GM19324 (cell line): ENCODE data around the gene CTSW.
A peak's percentile ranks its signal among the peaks of the same experiment; 100 is the strongest.
"Not testable (repeated sequence)": the region's sequence is repeated elsewhere in the genome, so short reads cannot be mapped to it uniquely, and the experiment has no call there.

ENCODE experiments used
- ATAC-seq: cut with Tn5 transposase; IDR thresholded peaks from one replicate; pipeline ENCODE4 v1.9.1; 2021; ENCODE audit warnings: mild to moderate bottlenecking, moderate library complexity; ENCODE audit not compliant: unreplicated experiment, low FRiP score

Gene CTSW

DNA sequence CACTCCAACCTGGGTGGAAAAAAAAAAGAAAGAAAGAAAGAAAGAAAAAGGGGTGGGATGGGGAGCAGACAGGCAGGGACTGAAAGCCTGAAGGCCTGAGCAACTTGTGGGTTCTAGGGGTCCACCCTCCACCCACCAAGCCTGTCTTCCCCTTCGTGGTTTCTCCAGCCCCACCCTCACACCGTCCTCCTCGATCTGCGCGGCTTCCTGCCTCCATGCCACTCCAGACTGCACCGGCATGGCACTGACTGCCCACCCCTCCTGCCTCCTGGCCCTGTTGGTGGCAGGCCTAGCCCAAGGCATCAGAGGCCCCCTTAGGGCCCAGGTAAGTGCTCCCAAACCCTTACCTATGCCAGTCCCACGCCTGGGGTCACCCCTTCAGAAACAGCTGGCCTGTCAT is at the start of gene CTSW:
Gene CTSW (plus strand): TSS at position 221 of the 400 bp plus-strand sequence. CDS start 18 bp downstream, at position 239.
- ATAC-seq, result no peak

GRCh38 chr11:65832231-65832630 is 47.4 kb upstream of the CTSW start:
- ATAC-seq, result not testable (repeated sequence)

DNA sequence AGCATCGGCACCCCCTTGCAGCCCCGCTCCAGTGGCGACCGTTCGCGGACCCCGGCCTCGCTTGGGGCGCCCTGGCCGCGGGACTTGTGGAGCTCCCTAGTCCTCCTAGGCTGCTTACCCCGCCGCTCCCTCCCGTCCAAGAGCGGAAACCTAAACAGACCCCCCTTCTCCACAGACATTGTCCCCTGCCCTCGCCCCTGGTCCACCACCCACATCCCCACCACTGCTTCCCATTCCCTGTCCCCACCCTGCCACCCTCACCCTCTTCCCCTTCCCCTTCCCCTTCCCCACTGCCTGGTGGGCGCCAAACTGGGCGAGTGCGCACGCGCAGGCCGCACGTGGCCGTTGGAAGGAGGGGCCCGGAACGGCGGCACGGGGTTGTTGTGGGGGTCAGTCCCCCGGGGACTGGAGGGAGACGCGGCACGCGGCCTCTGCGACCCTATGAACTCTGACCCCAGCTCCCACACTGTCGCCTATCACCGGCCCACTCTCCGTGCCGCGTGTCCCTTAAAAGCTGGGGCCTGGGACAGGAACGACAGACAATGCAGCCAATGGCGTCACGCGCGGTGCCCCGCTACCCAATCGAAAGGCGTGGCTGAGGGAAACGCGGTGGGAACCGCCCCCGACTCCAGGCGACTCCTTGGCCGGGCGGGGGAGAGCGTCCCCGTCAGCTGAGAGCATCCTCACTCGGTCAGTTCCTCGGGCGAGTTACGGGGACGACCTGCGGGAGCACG is 46.2 kb upstream of the CTSW start, which contains the start of gene SNX32:
Gene SNX32 (plus strand): TSS at position 667 of the 734 bp plus-strand sequence. CDS start 103 bp downstream, outside the sequence.
- peak; percentile 84 for ATAC-seq

DNA sequence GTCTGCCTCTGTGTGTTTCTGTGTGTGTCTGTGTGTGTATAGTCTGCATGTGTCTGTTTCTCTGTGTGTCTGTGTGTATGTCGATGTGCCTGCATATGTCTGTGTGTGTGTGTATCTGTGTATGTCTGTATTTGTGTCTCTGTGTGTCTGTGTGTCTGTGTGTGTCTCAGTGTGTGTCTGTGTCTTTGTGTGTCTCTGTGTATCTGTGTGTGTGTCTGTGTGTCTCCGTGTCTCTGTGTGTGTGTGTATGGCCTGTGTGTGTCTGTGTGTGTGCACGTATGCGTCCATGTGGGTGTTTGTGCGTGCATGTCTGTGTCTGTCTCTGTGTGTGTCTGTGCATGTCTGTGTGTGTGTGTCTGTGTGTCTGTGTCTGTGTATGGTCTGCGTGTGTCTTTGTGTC is 45.4 kb upstream of the CTSW start:
- no peak for ATAC-seq

DNA sequence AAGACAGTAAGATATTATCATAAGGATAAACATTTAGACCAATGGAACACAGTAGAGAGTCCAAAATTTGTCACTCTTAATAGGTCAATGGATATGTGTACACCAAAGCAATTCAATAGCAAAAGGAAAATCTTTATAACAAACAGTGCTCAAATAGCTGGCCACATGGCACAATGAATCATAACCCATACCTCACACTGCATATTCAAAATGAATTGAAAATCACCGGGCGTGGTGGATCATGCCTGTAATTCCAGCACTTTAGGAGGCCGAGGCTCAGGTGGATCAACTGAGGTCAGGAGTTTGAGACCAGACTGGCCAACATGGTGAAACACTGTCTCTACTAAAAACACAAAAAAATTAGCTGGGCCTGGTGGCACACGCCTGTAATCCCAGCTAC is 37.5 kb upstream of the CTSW start:
- ATAC-seq, result no peak

DNA sequence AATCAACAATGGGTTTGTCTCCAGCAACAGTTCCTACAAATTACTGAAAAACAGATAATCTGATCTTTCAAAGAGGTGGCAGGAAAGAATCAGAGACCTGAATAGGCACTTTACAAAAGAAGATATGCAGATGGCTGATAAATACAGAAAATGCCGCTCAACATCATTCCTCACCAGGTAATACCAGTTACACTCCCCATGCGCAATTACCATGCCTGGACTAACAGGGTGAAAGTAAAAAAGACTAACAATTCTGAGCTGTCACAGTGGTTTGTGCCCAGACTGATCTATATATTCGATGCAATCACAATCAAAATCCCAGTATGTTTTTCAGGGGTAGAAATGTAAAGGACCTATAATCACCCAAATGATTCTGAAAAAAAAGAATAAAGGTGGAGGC is 35.8 kb upstream of the CTSW start:
- ATAC-seq, result no peak

DNA sequence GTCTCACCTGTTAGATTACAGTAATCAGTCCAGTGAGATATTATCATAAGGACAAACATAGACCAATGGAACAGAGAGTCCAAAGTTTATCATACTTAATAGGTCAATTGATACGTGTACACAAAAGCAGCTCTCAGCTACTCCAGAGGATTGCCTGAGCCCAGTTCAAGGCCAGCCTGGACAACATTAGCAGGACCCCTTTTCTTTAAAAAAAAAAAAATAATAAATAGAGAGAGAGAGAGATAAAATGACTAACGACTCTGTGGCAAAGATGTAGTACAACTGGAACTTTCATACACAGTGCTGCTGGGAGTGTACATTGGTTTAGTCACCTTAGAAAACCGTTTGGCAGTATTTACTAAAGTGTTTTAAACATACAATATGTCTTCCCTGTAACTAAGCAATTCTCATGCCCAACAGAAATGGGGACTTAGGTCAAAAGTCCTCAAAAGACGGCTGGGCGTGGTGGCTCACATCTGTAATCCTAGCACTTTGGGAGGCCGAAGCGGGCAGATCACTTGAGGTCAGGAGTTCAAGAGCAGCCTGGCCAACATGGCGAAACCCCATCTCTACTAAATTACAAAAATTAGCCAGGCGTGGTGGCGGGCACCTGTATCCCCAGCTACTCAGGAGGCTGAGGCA is 35.3 kb upstream of the CTSW start:
- no peak for ATAC-seq

DNA sequence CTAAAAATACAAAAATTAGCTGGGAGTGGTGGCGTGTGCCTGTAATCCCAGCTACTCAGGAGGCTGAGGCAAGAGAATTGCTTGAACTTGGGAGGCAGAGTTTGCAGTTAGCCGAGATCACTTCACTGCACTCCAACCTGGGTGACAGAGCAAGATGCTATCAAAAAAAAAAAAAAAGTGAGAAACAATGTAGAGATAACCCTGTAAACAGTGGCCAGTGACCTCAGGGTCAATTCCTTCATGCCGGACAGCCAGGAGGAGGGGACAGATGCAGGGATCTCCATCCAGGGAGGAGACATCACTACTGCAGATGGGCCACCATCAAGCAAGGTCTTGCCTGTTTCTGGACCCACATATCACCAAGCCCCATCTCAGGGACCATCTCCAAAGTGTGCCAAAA is 31.9 kb upstream of the CTSW start:
- no peak for ATAC-seq

DNA sequence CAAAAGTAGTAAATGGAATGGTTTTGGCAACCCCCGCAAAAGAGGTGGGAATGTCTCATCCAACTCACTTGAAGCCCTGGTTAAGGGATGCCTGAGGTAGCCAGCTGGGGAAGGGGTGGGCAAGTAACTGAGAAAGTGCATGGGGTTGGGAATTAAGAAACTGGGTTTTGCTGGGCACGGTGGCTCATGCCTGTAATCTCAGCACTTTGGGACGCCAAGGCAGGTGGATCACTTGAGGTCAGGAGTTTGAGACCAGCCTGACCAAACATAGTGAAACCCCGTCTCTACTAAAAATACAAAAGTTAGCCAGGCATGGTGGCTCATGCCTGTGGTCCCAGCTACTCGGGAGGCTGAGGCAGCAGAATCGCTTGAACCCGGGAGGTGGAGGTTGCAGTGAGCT is 30.9 kb upstream of the CTSW start:
- ATAC-seq, result not testable (repeated sequence)

DNA sequence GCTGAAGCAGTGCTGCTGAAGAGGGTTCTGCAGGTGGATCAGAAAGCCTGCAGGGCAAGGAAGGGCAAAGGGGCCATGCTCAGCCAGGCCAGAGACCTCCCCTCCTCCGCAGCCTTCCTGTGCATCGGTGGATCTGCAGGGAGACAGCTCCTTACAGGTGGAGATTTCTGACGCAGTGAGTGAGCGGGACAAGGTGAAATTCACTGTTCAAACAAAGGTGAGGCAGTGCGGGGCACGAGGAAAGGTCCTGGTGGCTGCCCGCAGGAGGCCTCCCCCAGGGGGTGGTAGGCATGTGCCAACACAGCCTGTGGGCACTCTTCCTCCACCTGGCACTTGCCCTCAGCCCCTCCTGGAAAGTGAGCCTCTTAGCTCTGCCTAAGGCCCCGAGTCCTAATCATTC is 30.3 kb upstream of the CTSW start:
- ATAC-seq, result no peak

DNA sequence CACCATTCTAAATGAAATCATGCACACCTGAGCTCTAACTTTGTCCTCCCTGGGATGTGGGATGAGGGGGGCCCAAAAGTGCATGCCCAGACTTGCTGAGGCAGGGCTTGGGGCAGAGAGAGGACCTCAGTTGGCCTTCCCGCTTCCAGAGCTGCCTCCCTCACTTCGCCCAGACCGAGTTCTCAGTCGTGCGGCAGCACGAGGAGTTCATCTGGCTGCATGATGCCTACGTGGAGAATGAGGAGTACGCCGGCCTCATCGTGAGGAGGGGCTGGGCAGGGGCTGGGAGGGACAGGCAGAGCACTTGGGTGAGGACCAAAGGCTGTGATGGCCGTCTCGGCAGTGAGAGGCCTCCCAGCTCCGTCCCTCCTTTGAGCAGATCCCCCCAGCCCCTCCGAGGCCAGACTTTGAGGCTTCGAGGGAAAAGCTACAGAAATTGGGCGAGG is 29.8 kb upstream of the CTSW start:
- no peak for ATAC-seq

DNA sequence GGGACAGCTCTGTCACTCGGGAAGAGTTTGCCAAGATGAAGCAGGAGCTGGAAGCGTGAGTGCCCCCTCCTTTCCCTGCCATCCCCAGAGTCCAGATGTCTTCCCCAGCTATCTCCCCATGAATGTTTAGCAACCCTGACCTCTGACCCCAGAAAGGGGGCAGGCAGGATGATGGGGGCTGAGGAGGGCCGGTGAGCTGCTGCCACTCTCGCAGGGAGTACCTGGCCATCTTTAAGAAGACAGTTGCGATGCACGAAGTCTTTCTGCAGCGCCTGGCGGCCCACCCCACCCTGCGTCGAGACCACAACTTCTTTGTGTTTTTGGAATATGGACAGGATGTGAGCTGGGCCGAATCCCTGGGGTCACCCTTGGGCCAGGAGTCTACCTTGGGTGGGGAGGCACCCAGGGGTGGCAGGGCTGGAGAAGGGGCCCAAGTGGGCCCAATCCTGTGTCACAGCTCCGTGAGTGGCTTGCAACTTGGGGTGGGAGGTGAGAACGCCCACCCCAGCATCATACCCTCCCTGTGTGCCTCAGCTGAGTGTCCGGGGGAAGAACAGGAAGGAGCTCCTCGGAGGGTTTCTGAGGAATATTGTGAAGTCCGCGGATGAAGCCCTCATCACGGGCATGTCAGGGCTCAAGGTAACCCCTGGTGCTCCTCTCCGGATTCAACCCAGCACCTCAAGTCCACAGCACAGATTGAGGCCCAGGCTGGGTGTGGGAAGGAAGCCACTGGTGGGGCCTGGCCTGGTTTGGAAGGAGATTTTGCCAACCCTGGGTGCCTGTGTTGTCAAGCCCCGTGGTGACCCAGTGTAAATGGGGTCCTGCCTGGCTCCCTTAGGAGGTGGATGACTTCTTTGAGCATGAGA is 29.2 kb upstream of the CTSW start:
- ATAC-seq, result no peak

GRCh38 chr11:65851083-65851579 is 28.5 kb upstream of the CTSW start:
- no peak for ATAC-seq

DNA sequence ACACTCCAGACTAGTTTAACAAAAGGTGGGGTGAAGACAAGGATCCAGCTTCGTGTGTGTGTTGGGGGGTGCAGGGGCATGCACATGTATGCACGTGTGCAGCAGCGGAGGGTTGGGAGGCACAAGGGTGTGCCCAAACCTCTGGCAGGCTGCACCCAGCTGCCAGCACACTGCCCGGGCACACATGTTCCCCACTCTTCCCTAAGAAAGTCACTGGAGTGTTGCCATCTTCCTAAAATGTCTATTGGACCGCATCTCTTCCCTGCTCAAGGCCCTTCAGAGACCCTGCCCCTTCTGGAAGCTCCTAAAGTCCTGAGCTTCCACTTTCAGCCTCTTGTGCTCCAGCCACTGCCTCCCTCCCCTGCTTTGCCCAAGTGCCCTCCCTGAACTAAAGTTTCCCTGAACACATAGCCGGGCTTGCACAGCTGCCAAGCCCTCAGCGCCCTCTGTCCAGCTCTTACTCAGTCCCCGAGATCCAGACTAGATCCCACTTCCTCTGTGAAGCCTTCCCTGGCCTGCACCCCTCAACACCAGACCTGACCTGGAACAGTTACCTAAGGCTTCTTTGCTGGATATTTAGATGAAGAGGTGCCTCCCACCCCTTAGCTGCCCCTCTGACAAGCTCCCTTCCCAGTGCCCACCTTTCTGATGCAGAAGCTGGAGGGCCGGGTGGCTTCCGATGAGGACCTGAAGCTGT is 27.7 kb upstream of the CTSW start:
- no peak for ATAC-seq

DNA sequence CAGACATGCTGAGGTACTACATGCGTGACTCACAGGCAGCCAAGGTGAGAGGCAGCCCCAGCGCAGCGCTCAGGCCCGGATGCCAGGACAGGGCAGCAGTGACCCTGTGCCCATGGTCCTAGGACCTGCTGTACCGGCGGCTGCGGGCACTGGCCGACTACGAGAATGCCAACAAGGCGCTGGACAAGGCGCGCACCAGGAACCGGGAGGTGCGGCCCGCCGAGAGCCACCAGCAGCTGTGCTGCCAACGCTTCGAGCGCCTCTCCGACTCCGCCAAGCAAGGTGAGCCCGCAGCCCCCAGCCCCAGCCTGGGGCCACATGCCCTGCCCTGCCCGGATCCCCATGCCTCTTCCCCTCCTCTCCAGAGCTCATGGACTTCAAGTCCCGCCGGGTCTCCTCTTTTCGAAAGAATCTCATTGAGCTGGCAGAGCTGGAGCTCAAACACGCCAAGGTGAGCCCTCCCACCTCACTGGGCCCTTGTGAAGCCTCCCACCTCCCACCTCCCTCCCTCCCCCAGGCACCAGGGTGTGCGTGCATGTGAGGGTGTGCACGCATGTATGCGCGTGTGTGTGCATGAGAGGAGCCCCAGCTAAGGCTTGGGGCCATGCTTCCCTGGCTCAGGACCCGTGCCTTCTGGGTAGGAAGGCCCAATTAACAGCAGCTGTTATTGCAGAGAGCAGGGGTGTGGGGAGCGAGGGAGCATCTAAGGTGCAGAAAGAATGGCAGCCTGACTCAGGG is 27.0 kb upstream of the CTSW start:
- no peak for ATAC-seq

DNA sequence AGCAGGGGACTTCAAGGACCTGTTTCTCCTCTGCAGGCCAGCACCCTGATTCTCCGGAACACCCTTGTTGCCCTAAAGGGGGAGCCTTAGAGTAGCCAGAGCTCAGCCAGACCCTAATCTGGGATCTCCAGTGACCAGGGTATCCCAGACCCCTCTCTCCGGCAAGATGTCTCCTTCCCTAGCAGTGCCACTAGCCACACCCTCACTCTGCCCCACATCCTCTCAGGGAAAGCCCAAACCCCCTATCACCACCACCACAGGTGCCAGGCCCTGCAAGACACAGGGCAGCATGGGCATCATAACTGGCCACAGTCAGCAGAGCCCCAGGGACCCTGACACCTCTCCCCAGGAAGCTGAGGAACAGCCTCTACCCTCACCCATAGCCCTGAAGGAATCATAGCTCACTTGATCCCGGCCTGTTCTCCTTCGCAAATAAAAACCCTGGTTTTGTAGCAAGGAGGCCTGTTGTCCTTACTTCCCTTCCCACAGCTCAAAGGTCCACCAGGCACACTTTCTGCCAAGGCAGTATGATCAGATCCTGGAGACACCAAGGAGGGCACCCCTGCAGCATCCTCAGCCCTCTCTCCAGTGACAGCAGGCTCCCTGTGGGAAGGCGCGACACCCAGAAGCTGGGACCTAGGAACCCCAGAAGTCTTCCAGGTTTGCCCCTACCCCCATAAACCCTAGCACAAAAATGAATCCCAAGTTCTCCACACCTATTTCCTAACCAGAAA is 26.2 kb upstream of the CTSW start:
- no peak for ATAC-seq

- no peak for ATAC-seq
Measured at GRCh38 chr11:65854161-65854592, 25.5 kb upstream of the CTSW start.

DNA sequence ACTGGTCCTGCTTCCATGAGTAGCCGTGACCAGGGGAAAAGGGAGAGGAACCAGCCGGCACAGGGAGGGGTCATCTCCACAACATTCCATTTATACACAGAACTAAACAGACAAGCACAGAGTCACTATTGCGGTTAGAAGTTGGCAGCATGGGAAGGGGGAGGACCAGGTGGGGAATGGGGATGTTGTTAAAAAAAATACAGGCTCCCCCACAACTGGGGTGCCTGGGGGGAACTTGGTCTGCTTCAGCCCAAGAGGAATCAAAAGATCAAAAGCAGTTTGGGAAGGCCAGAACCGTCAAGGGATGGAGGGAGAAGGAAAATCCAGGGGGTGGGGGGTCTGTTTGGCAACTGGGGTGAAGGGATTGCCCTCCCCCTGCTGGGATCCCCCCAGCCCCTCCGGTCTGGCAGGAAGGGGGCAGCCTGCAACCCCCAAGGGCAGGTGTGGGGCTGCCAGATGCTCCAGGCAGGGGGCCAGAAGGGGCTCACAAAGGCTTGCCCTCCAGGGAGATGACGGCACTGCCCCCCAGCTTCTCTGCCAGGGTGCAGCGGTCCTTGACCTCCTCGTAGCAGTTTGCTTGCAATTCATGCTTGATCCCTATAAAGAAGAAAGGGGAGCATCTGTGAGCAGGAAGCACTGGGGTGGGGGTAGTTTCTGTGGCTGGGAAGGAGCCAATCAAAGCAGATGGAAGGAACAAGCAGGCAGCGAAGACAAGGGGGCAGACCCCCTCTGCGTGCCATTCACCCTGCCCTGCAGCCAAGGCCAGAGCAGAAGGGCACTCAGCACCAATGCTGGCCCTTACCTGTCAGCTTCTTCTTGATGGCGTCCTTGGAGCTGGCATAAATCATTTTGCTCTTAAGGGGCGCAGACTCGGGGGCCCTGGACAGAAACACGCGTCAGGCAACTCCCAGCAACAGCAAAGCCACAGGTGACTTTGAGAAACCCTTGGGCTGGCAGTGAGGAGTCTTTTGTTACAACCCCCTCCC is 24.5 kb upstream of the CTSW start:
- ATAC-seq, result no peak
